PC-3 (cell line): ENCODE measurements around the gene CNIH3.

ENCODE experiments used
- EZH2 ChIP-seq: fragments of 300-600 bp; sonication (generic); IDR thresholded peaks from one replicate; pipeline ENCODE4 v1.6.1; 2017; ENCODE audit warnings: antibody characterized with exemption, mild to moderate bottlenecking, low read length; ENCODE audit not compliant: unreplicated experiment
- EZH2phosphoT487 ChIP-seq: fragments of 300-600 bp; sonication (generic); IDR thresholded peaks from 2 replicates; pipeline ENCODE4 v1.6.1; 2018; ENCODE audit warnings: mild to moderate bottlenecking, antibody characterized with exemption, low read length, borderline replicate concordance
- TF ChIP-seq, protein P1 (sequence below): fragments of 300-600 bp; sonication (generic); conservative IDR thresholded peaks from 2 replicates; pipeline ENCODE4 v1.5.1; 2017; ENCODE audit warnings: antibody characterized with exemption, low read depth, mild to moderate bottlenecking, low read length

DNA sequence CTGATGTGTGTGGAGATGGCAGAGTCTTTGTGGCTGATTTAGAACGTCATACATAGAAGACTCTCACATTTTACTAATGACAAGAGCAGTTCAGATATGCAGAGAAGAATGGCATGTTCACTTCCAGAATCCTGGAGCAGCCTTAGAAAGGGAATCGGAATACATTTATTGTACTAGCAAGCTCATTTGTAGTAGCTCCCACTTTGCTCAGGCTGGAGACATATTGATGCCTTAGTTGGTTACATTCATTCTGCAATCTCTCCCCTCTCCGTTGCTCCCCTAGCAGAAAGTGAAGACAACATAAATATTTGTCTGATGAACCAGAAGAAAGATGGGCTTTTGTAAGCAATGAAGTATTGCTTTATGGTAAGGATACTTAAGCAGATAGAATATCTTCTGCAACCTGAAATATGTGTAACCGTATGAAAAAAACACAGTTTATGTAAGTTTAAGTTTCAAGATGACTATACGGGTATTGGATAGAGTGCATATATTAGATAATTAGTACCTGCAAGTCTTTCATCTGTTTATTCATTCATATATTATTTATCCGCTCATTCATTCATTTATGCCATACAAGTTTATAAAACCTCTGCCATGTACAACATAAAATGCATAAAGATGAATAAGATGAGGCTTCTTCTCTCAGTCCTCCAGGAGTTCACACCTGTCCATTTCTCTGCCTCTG is 135.7 kb downstream of the CNIH3 start:
- TF ChIP-seq, protein P1, sequence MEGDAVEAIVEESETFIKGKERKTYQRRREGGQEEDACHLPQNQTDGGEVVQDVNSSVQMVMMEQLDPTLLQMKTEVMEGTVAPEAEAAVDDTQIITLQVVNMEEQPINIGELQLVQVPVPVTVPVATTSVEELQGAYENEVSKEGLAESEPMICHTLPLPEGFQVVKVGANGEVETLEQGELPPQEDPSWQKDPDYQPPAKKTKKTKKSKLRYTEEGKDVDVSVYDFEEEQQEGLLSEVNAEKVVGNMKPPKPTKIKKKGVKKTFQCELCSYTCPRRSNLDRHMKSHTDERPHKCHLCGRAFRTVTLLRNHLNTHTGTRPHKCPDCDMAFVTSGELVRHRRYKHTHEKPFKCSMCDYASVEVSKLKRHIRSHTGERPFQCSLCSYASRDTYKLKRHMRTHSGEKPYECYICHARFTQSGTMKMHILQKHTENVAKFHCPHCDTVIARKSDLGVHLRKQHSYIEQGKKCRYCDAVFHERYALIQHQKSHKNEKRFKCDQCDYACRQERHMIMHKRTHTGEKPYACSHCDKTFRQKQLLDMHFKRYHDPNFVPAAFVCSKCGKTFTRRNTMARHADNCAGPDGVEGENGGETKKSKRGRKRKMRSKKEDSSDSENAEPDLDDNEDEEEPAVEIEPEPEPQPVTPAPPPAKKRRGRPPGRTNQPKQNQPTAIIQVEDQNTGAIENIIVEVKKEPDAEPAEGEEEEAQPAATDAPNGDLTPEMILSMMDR, result no peak
- TF ChIP-seq EZH2 (no peak), EZH2phosphoT487 (no peak)
